Activated naive CD8-positive, alpha-beta T cell treated with anti-CD3 and anti-CD28 coated beads, Interleukin-2, amount 10 ng/mL, durations not matched to agents 7 days and 5 days (primary cell): ENCODE data around the gene HIVEP3. TPM values are rescaled to one million over a fixed set of nuclear protein-coding genes. Genes with fewer than 3 reads are reported as not detected.

Experiments used
- ATAC-seq: fragments of 150-1000 bp; cut with Tn5 transposase; one replicate; pipeline ENCODE4 v1.10.0; 2021; ENCODE audit warnings: low read depth, moderate library complexity
- POLR2A ChIA-PET: fragments of 350-600 bp; sonication (Branson Sonifier 250); formaldehyde crosslinking; loops from one replicate; lab custom pipeline; 2021; ENCODE audit warnings: antibody characterized with exemption; lab: Charles Lee
- DNase-seq: peaks from one replicate; pipeline ENCODE4 v3.0.0; 2021
- H3K27ac Mint-ChIP-seq: one replicate; pipeline ENCODE4 v1.8.0; 2022; ENCODE audit warnings: mild to moderate bottlenecking, mixed read lengths
- H3K27me3 Mint-ChIP-seq: one replicate; pipeline ENCODE4 v1.8.0; 2022; ENCODE audit warnings: mild to moderate bottlenecking, moderate library complexity, mixed read lengths
- H3K36me3 Mint-ChIP-seq: one replicate; pipeline ENCODE4 v1.8.0; 2021; ENCODE audit warnings: mild to moderate bottlenecking, mixed read lengths
- H3K4me1 Mint-ChIP-seq: one replicate; pipeline ENCODE4 v1.8.0; 2021; ENCODE audit warnings: mixed read lengths
- H3K4me3 Mint-ChIP-seq: one replicate; pipeline ENCODE4 v1.8.0; 2022; ENCODE audit warnings: mild to moderate bottlenecking, moderate library complexity, mixed read lengths
- H3K9me3 Mint-ChIP-seq: one replicate; pipeline ENCODE4 v1.8.0; 2021; ENCODE audit warnings: mixed read lengths
- total RNA-seq, 2 experiments: library from RNA; stranded (reverse); gene quantifications; one replicate each; pipeline ENCODE4 v1.2.3, GENCODE V29; 2021

The HIVEP3 gene
- total RNA-seq, 2 experiments from 2014 or later, result 10.1 to 10.7 TPM

DNA sequence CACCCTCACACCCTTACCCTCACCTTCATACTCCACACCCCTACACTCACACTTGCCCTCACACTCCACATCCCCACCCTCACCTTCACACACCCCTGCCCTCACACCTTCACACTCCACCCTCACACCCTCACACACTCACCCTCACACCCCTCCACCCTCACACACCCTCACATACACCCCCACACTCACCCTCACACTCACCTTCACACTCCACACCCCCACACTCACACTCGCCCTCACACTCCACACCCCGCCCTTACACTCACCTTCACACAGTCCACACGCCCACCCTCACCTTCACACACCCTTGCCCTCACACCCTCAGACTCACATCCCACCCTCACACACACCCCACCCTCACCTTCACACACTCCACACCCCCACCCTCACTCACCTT, 390.6 kb downstream of the HIVEP3 start:
- Mint-ChIP-seq H3K27me3 (no peaks in the 10 kb centered on the region), H3K36me3 (peaks cover 15% of the 10 kb centered on the region), H3K4me1 (peaks cover 2% of the 10 kb centered on the region), H3K27ac (no peak overlapping the region), H3K4me3 (no peak overlapping the region), H3K9me3 (peaks cover 7% of the 10 kb centered on the region)
- DNase-seq (no peak), ATAC-seq (no peak)
- POLR2A ChIA-PET, result no interaction called here

DNA sequence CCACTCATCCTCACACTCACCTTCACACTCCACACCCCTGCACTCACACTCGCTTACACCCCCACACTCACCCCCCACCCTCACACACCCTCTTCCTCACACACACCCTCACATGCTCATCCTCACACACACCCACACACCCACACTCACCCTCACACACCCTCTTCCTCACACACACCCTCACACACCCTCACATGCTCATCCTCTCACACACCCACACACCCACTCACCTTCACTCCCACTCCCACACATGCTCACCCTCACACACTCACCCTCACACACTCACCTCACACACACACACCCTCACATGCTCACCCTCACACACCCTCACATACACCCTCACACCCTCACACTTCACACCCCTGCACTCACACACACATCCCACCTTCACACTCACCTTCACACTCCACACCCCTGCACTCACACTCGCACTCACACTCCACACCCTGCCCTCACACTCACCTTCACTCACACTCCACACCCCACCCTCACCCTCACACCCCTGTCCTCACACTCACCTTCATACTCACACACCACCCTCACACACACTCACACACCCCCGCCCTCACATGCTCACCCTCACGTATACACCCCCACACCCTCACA, 391.7 kb downstream of the HIVEP3 start:
- H3K27me3 Mint-ChIP-seq, result no peaks in the 10 kb centered on the region
- POLR2A ChIA-PET, result no interaction called here
- H3K27ac Mint-ChIP-seq, result no peak overlapping the region
- peaks cover 2% of the 10 kb centered on the region for H3K4me1 Mint-ChIP-seq
- no peak overlapping the region for H3K4me3 Mint-ChIP-seq
- H3K9me3 Mint-ChIP-seq, result peaks cover 7% of the 10 kb centered on the region
- ATAC-seq (no peak), DNase-seq (no peak)
- peaks cover 14% of the 10 kb centered on the region for H3K36me3 Mint-ChIP-seq

DNA sequence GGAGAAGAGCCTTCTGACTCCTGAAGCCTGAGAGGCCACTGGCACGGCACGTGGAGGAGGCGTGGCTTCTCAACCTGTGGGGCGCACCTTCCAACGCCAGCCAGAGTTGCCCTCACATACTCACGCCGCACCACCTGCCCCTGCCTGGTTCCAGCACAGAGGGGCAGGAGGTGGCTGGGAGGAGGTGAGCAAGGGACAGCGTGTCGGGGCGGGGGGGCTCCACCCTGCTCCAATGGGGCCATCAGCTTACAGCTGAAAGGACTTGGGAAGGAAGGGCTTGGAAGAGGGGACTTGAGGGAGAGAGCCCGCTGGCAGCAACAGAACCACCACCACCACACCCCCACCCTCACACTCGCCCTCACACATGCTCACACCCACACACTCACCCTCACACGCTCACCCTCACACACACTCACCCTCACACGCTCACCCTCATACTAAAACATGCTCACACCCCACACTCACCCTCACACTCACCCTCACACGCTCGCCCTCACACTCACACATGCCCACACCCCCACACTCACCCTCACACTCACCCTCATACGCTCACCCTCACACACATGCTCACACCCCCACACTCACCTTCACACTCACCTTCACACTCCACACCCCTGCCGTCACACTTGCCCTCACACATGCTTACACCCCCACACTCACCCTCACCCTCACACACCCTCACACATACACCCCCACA, 392.7 kb downstream of the HIVEP3 start:
- no peaks in the 10 kb centered on the region for H3K27me3 Mint-ChIP-seq
- ATAC-seq (no peak), DNase-seq (no peak)
- peaks cover 5% of the 10 kb centered on the region for H3K9me3 Mint-ChIP-seq
- peaks cover 2% of the 10 kb centered on the region for H3K4me1 Mint-ChIP-seq
- no peak overlapping the region for H3K27ac Mint-ChIP-seq
- H3K4me3 Mint-ChIP-seq, result no peak overlapping the region
- H3K36me3 Mint-ChIP-seq, result peaks cover 10% of the 10 kb centered on the region
- POLR2A ChIA-PET, result no interaction called here

DNA sequence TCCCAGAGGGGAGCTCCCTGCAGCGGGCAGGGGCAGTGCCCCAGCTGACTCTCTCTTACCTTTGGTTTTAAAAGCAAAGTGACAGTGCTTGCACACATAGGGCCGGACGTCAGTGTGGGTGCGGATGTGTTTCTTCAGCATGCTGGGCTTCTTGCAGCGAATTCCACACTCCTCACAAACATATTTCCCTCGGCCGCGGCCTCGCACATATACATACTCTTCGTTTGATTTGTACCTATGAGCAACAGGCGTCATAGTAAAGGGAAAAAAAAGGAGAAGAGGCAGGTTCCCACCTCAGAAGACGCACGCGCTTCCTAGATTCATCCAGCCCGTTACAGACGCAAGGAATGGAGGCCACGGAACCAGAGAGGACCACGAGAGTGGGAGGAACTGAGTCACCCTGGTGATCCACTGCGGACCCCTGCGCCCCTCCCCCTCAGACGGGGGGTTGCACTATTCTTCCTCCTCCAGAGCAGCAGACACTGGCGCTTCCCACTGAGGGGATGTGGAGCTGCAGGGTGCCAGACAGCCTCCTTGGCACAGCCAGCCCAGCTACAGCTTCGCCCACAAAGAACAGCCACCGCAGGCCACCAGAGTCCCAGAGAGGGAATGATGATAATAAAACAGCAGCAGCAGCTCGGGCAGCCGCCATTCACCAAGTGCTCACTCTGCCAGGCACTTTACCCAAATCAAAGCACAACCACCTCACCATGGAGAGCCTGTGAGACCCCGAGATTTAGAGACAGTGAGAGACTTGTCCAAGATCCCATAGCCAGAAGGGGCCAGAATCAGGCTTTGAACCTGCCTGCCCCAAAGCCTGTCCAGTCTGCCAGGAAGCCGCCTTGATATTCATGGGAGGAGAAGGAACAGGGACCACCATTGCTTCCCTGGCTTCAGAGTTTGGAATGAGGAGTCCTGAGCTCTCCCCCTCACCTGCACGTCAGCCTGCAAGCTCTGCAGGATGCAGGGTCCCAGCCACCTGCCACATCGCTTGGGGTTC, 393.7 kb downstream of the HIVEP3 start:
- DNase-seq, result no peak
- Mint-ChIP-seq H3K36me3 (peaks cover 6% of the 10 kb centered on the region), H3K4me1 (peaks cover 2% of the 10 kb centered on the region), H3K27me3 (no peaks in the 10 kb centered on the region), H3K27ac (no peak overlapping the region), H3K4me3 (no peak overlapping the region), H3K9me3 (peaks cover 4% of the 10 kb centered on the region)
- no peak for ATAC-seq
- POLR2A ChIA-PET, result no interaction called here

DNA sequence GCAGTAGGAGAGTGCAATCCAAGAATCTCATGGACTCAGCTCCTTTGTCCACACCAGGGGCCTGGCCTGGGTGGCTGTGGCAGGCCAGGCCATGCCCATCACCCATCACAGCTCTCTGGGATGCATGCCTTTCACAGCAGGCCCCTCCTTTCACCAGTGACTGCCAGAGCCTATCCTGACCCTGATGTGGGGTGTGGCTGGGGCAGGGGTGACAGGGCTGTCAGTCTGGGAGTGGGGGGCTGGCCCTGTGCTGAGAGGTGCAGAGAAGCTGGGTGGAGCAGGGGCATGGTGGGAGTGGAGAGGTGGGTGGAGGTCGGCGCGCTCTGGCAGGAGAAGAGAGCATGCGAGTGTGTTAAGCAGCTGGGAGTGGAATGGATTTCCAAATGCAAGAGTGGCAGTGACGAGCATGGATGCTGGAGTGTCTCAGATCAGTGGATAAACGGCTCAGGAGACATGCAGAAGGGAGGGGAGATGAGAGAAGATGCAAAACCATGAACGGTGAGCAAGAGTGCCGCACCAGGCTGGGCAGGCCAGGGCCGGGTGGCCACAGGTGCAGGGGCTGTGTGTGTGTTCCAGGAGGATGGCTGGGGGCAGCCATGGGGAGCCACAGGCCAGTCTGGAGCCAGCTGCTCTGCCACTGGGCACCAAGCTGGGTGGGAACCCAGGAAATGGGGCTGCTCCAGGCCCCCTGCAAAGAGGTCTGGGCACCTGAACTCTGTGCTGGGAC, 394.6 kb downstream of the HIVEP3 start:
- ATAC-seq, result no peak
- H3K27me3 Mint-ChIP-seq, result no peaks in the 10 kb centered on the region
- H3K4me3 Mint-ChIP-seq, result no peak overlapping the region
- H3K27ac Mint-ChIP-seq, result no peak overlapping the region
- peaks cover 2% of the 10 kb centered on the region for H3K4me1 Mint-ChIP-seq
- POLR2A ChIA-PET, result no interaction called here
- peaks cover 5% of the 10 kb centered on the region for H3K36me3 Mint-ChIP-seq
- no peaks in the 10 kb centered on the region for H3K9me3 Mint-ChIP-seq
- DNase-seq, result no peak

DNA sequence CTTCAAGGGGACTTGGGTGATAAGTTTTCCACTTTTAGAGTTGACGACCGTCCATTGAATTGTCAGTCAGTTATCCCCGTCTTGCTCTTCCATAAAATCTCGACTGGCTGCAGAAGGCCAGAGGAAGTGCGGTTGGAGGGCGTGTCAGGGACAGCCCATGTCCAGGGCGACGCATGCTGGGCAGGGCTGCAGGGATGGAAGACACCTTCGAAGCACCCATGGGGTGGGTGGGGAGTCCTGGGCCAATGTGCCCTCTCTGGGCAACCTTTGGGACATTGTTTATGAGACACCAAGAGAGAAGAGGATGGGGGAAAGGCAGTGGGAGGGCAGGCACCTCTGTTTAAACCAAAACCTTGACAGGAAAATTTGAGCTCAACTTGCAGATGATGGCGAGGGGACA, 395.7 kb downstream of the HIVEP3 start:
- POLR2A ChIA-PET, result no interaction called here
- no peak overlapping the region for H3K4me3 Mint-ChIP-seq
- H3K27ac Mint-ChIP-seq, result no peak overlapping the region
- no peak for ATAC-seq
- no peaks in the 10 kb centered on the region for H3K27me3 Mint-ChIP-seq
- peaks cover 4% of the 10 kb centered on the region for H3K36me3 Mint-ChIP-seq
- H3K9me3 Mint-ChIP-seq, result no peaks in the 10 kb centered on the region
- peaks cover 2% of the 10 kb centered on the region for H3K4me1 Mint-ChIP-seq
- DNase-seq, result no peak

DNA sequence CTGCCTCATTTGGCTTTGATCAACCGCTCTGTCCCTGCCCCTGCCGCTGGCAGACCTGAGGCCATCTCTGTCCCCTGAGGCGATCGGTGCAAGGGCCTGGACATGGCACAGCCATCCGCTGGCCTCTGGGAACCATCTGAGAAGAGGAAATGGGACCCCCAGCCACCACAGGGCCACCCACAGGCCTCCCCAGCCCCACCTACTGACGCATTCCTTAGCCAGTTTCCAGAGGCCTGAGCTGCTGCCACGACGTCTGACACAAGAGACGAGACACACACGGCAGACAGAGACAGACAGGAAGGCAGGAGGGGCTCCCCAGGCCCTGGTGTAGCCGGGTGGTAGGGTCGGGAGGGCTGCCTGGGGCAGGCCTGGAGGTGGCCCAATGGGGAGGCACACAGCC, 397.0 kb downstream of the HIVEP3 start:
- Mint-ChIP-seq H3K4me3 (no peak overlapping the region), H3K9me3 (no peaks in the 10 kb centered on the region), H3K4me1 (peaks cover 5% of the 10 kb centered on the region), H3K27ac (no peak overlapping the region), H3K27me3 (no peaks in the 10 kb centered on the region), H3K36me3 (peaks cover 3% of the 10 kb centered on the region)
- POLR2A ChIA-PET, result interaction anchor here (0.7 kb wide), 1 partner anchor 325 kb away, joined by 3 read pairs; no protein-coding TSS in a partner anchor
- ATAC-seq (no peak), DNase-seq (no peak)

DNA sequence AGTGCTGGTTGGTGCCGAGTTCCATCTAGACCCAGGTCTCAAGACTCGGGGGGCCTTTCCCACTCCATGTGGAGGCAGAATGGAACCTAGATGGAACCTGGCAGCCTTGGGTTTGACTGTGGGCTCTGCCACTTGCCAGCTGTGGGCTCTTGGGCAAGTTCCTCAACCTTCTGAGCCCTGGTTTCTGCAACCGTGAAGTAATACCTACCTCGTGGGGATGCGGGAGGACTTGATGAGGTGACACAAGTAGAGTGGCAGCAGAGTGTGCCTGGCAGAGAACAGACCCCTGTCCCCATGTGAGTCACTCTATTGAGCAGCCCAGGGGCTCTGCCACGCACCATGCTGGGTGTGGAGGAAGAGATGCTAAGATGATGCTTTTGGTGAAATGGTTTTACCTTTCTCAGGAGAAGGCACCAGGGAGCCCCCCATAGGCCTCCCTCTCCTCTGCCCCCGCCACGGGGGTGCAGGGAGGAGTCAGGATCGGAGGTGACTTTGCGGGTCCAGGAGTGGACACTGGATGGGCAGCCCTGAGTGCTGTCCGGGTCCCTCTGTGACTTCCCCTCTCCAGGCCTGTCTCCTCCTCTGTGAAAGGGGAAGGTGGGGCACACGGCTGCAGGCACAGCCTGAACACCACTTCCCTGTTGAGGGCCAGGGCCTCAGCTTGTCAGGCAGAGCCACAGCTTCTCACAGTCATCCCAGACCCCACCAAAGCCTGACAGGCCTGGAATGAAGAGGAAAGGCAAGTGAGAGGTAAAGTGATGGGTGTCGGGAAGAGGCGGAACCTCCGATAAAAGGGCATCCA, 397.6 kb downstream of the HIVEP3 start:
- POLR2A ChIA-PET, result no interaction called here
- no peak for ATAC-seq
- no peaks in the 10 kb centered on the region for H3K9me3 Mint-ChIP-seq
- H3K4me1 Mint-ChIP-seq, result peaks cover 6% of the 10 kb centered on the region
- no peak for DNase-seq
- peaks cover 3% of the 10 kb centered on the region for H3K36me3 Mint-ChIP-seq
- no peaks in the 10 kb centered on the region for H3K27me3 Mint-ChIP-seq
- H3K4me3 Mint-ChIP-seq, result no peak overlapping the region
- no peak overlapping the region for H3K27ac Mint-ChIP-seq

DNA sequence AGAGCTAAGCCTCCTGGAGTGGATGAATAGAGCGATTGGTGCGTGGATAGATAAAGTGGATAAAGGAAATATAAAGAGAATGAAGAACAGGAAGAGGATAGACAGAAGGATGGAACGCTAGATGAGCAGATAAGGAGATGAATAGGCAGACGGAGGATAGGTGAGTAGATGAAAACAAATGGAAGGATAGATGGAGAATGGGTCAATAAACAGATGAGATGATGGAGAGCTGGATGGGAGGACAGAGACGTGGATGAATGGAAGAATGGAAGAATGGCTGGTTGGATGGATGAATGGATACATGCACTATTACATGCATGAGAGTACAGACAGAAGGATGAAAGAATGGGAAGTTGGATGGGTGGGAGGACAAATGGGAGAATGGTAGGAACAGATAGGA, 399.1 kb downstream of the HIVEP3 start:
- ATAC-seq (no peak), DNase-seq (no peak)
- POLR2A ChIA-PET, result no interaction called here
- H3K36me3 Mint-ChIP-seq, result peaks cover 3% of the 10 kb centered on the region
- no peaks in the 10 kb centered on the region for H3K9me3 Mint-ChIP-seq
- no peaks in the 10 kb centered on the region for H3K27me3 Mint-ChIP-seq
- H3K4me3 Mint-ChIP-seq, result no peak overlapping the region
- peaks cover 6% of the 10 kb centered on the region for H3K4me1 Mint-ChIP-seq
- H3K27ac Mint-ChIP-seq, result no peak overlapping the region

DNA sequence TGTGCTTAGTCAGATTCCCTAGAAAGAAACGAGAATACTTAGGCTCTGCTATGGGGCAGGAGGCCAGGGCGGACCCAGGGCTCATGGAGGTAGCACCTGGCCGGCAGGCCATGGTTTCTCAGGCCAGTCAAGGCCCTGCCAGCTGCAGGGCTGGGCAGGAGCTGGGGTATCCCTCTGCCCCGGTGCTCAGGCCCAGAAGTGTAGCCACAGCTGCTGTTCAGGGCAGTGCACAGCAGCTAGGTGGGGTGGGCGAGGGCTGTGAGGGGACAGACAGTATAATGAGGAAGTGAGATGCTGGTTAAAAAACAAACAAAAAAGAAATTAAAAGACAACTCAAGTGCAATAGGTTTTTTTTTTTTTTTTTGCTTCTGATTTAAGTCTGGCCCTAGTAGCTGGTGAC, 400.3 kb downstream of the HIVEP3 start:
- POLR2A ChIA-PET, result no interaction called here
- no peak overlapping the region for H3K4me3 Mint-ChIP-seq
- H3K9me3 Mint-ChIP-seq, result no peaks in the 10 kb centered on the region
- no peak for ATAC-seq
- H3K27me3 Mint-ChIP-seq, result no peaks in the 10 kb centered on the region
- no peak overlapping the region for H3K27ac Mint-ChIP-seq
- no peak for DNase-seq
- H3K4me1 Mint-ChIP-seq, result peaks cover 6% of the 10 kb centered on the region
- H3K36me3 Mint-ChIP-seq, result peaks cover 3% of the 10 kb centered on the region

DNA sequence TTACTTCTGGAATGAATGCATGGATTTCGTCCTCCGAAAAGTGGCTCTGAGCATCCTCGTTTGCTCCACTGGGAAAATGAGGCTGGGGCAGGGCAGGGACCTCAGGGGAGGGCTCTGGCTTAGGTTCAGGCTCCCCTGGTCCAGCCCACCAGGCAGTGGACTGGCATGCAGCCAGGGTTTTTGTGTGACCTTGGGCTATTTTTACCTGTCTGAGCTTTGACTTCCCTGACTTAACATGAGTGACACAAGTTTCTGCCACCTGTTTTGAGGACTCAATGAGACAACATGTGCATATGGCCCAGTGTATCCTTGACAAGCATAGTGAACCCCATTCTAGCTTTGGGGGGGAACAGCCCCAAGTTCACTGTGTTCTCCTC, 401.7 kb downstream of the HIVEP3 start:
- Mint-ChIP-seq H3K27me3 (no peaks in the 10 kb centered on the region), H3K27ac (no peak overlapping the region), H3K36me3 (peaks cover 3% of the 10 kb centered on the region), H3K4me3 (no peak overlapping the region), H3K4me1 (peaks cover 6% of the 10 kb centered on the region), H3K9me3 (no peaks in the 10 kb centered on the region)
- POLR2A ChIA-PET, result no interaction called here
- ATAC-seq (no peak), DNase-seq (no peak)

DNA sequence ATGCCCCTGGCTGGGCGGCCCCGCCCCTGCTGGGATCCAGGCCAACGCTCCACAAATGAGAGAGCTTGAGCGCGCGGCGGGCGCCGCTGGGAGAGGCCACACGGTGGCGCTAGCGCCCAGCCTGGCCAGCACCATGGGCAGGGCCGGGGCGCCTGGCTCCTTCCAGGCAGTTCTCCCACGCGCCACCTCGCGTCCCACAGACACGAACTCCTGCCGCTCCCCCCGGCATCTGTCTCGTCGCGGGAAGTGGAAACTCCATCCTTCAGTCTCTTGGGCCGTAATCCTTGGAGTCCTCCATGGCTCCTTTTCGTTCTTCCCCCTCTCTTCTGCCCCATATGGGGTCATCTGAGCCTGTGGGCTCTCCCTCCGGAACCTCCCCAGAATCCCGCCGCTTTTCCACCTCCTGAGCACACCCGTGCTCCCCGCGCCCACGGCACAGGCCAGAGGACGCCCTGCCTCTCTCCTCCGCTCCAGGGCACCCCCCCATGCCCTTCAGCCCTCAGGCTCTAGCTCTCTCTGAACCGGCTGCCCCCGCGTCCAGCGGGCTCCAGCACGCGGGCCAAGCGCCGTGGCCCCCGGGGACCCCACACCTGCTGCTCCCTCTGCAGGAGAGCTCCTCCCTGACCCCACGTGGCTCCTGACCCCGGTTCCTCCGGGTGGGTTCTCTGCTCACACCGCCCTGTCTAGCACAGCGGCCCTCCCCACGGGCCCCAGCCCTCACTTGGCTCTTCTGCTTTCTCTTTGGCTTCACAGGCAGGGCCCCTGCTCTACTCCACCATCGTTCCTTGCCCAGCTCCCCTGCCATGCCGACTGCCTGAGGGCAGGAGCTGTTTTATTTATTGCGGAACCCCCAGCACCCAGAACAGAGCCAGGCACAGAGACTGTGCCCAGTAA, 402.3 kb downstream of the HIVEP3 start:
- peak; percentile 84 for DNase-seq
- Mint-ChIP-seq H3K4me3 (peak overlapping the region; percentile 23), H3K27ac (no peak overlapping the region), H3K4me1 (peaks cover 6% of the 10 kb centered on the region), H3K9me3 (no peaks in the 10 kb centered on the region), H3K36me3 (peaks cover 3% of the 10 kb centered on the region), H3K27me3 (no peaks in the 10 kb centered on the region)
- peak; percentile 88 for ATAC-seq
- POLR2A ChIA-PET, result interaction anchor here (0.5 kb wide), 1 partner anchor 1406 kb away, joined by 3 read pairs; no protein-coding TSS in a partner anchor
